HUDEP-2 (cell line): ENCODE data around the gene CERS6.

Experiments used
- DNase-seq, 76 experiments: peaks; one replicate each; lab custom pipeline; 2025; ENCODE audit not compliant: unreplicated experiment in 76 of 76; lab: John Stamatoyannopoulos, UW

The CERS6 gene

GRCh38 chr2:168441214-168441872 is 14.7 kb upstream of the CERS6 start:
- no peak for DNase-seq

GRCh38 chr2:168443818-168444217 is 12.3 kb upstream of the CERS6 start:
- no peak for DNase-seq

- no peak for DNase-seq
Measured at GRCh38 chr2:168445960-168446359, 10.1 kb upstream of the CERS6 start.

- no peak for DNase-seq
Measured at GRCh38 chr2:168448980-168449379, 7.1 kb upstream of the CERS6 start.

GRCh38 chr2:168449419-168449818 is 6.7 kb upstream of the CERS6 start:
- no peak for DNase-seq

GRCh38 chr2:168450171-168450570 is 5.9 kb upstream of the CERS6 start:
- DNase-seq, result no peak

GRCh38 chr2:168450732-168451131 is 5.3 kb upstream of the CERS6 start:
- DNase-seq, result no peak

GRCh38 chr2:168452781-168453180 is 3.3 kb upstream of the CERS6 start:
- no peak for DNase-seq

- DNase-seq, result no peak
Measured at GRCh38 chr2:168453404-168453803, 2.7 kb upstream of the CERS6 start.

GRCh38 chr2:168454737-168455644 is 1.1 kb upstream of the CERS6 start:
- DNase-seq, result no peak

- peak in 23 of 76 experiments; percentile 5 to 63 (median 19) for DNase-seq
Measured at GRCh38 chr2:168456521-168457189, 583 bp downstream of the CERS6 start.

- peak in 1 of 76 experiments; percentile 18 for DNase-seq
Measured at GRCh38 chr2:168457190-168457895, 1.3 kb downstream of the CERS6 start.

GRCh38 chr2:168458139-168458538 is 2.1 kb downstream of the CERS6 start:
- DNase-seq, result no peak

GRCh38 chr2:168459256-168459655 is 3.2 kb downstream of the CERS6 start:
- DNase-seq, result no peak

- no peak for DNase-seq
Measured at GRCh38 chr2:168460571-168460970, 4.5 kb downstream of the CERS6 start.

- DNase-seq, result no peak
Measured at GRCh38 chr2:168461178-168461941, 5.3 kb downstream of the CERS6 start.

- no peak for DNase-seq
Measured at GRCh38 chr2:168461942-168462331, 5.9 kb downstream of the CERS6 start.

- DNase-seq, result no peak
Measured at GRCh38 chr2:168462543-168463045, 6.5 kb downstream of the CERS6 start.

- DNase-seq, result no peak
Measured at GRCh38 chr2:168465594-168465993, 9.5 kb downstream of the CERS6 start.

GRCh38 chr2:168466190-168466737 is 10.2 kb downstream of the CERS6 start:
- DNase-seq, result no peak
